Activated CD8-positive, alpha-beta T cell treated with anti-CD3 and anti-CD28 coated beads for 36 hours (primary cell): ENCODE results near the gene RFK. TPM values are rescaled to one million over a fixed set of nuclear protein-coding genes. Genes with fewer than 3 reads are reported as not detected.
A peak's percentile ranks its signal among the peaks of the same experiment; 100 is the strongest.

Source experiments
- ATAC-seq: fragments of 200-7000 bp; cut with Tn5 transposase; one replicate; pipeline ENCODE4 v1.10.0; 2021; ENCODE audit warnings: mild to moderate bottlenecking, moderate library complexity
- CTCF ChIA-PET: fragments of 350-600 bp; sonication (Branson Sonifier 250); formaldehyde crosslinking; loops from one replicate; lab custom pipeline; 2021; ENCODE audit warnings: antibody characterized with exemption; lab: Charles Lee
- POLR2A ChIA-PET: fragments of 350-600 bp; sonication (Branson Sonifier 250); formaldehyde crosslinking; loops from one replicate; lab custom pipeline; 2021; ENCODE audit warnings: antibody characterized with exemption; lab: Charles Lee
- DNase-seq: peaks from one replicate; pipeline ENCODE4 v3.0.0-alpha.2; 2020
- H3K27ac Mint-ChIP-seq: one replicate; pipeline ENCODE4 v1.8.0; 2021; ENCODE audit warnings: mild to moderate bottlenecking, mixed read lengths
- H3K27me3 Mint-ChIP-seq: one replicate; pipeline ENCODE4 v1.8.0; 2021; ENCODE audit warnings: mixed read lengths
- H3K36me3 Mint-ChIP-seq: one replicate; pipeline ENCODE4 v1.8.0; 2021; ENCODE audit warnings: low read depth, mixed read lengths
- H3K4me1 Mint-ChIP-seq: one replicate; pipeline ENCODE4 v1.8.0; 2021; ENCODE audit warnings: low read depth, mixed read lengths
- H3K4me3 Mint-ChIP-seq: one replicate; pipeline ENCODE4 v1.8.0; 2021; ENCODE audit warnings: mild to moderate bottlenecking, moderate library complexity, mixed read lengths
- H3K9me3 Mint-ChIP-seq: one replicate; pipeline ENCODE4 v1.8.0; 2021; ENCODE audit warnings: mixed read lengths
- intact Hi-C: fragments of 100-400 bp; cut with micrococcal nuclease; formaldehyde crosslinking; loops from one replicate; pipeline ENCODE4 v1.10.0; 2022
- total RNA-seq, 2 experiments: library from RNA; stranded (reverse); gene quantifications; one replicate each; pipeline ENCODE4 v1.2.3, GENCODE V29; 2021
- TF ChIP-seq, protein P1 (sequence below): fragments of 200-600 bp; IDR thresholded peaks from one replicate; pipeline ENCODE4 v1.8.0; 2022; ENCODE audit warnings: antibody characterized with exemption, mild to moderate bottlenecking

Gene RFK
- total RNA-seq, 2 experiments from 2014 or later = 6.4 to 9.3 TPM

GRCh38 chr9:76401580-76402354, 7.5 kb upstream of the RFK start:
- TF ChIP-seq, protein P1, sequence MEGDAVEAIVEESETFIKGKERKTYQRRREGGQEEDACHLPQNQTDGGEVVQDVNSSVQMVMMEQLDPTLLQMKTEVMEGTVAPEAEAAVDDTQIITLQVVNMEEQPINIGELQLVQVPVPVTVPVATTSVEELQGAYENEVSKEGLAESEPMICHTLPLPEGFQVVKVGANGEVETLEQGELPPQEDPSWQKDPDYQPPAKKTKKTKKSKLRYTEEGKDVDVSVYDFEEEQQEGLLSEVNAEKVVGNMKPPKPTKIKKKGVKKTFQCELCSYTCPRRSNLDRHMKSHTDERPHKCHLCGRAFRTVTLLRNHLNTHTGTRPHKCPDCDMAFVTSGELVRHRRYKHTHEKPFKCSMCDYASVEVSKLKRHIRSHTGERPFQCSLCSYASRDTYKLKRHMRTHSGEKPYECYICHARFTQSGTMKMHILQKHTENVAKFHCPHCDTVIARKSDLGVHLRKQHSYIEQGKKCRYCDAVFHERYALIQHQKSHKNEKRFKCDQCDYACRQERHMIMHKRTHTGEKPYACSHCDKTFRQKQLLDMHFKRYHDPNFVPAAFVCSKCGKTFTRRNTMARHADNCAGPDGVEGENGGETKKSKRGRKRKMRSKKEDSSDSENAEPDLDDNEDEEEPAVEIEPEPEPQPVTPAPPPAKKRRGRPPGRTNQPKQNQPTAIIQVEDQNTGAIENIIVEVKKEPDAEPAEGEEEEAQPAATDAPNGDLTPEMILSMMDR = no peak
- Mint-ChIP-seq H3K27ac (no peak overlapping the region), H3K9me3 (no peaks in the 10 kb centered on the region), H3K27me3 (no peaks in the 10 kb centered on the region), H3K4me3 (no peak overlapping the region), H3K4me1 (peaks cover 19% of the 10 kb centered on the region), H3K36me3 (no peaks in the 10 kb centered on the region)
- intact Hi-C loops = loop anchor here (2.0 to 5.0 kb wide), 2 partner anchors 37 to 56 kb away; partner anchors contain the start of gene GCNT1
- ATAC-seq (no peak), DNase-seq (no peak)
- POLR2A ChIA-PET = interaction anchor here (0.9 to 1.1 kb wide), 2 partner anchors 30 to 249 kb away, joined by 3 read pairs; no protein-coding TSS in a partner anchor
- CTCF ChIA-PET = interaction anchor here (0.7 to 2.9 kb wide), 6 partner anchors 9 to 303 kb away, joined by 3 to 11 read pairs (median 6); no protein-coding TSS in a partner anchor

GRCh38 chr9:76401176-76401575, 7.0 kb upstream of the RFK start:
- Mint-ChIP-seq H3K4me3 (no peak overlapping the region), H3K4me1 (peaks cover 19% of the 10 kb centered on the region), H3K27me3 (no peaks in the 10 kb centered on the region), H3K27ac (no peak overlapping the region), H3K9me3 (no peaks in the 10 kb centered on the region), H3K36me3 (no peaks in the 10 kb centered on the region)
- intact Hi-C loops = loop anchor here (5.0 kb wide), 1 partner anchor 56 kb away; the partner anchor contains the start of gene GCNT1
- TF ChIP-seq, protein P1 = no peak
- DNase-seq (no peak), ATAC-seq (no peak)
- ChIA-PET POLR2A (no interaction called here), CTCF (interaction anchor here (0.7 to 2.9 kb wide), 6 partner anchors 8 to 1603 kb away, joined by 3 to 11 read pairs (median 6); no protein-coding TSS in a partner anchor)

DNA sequence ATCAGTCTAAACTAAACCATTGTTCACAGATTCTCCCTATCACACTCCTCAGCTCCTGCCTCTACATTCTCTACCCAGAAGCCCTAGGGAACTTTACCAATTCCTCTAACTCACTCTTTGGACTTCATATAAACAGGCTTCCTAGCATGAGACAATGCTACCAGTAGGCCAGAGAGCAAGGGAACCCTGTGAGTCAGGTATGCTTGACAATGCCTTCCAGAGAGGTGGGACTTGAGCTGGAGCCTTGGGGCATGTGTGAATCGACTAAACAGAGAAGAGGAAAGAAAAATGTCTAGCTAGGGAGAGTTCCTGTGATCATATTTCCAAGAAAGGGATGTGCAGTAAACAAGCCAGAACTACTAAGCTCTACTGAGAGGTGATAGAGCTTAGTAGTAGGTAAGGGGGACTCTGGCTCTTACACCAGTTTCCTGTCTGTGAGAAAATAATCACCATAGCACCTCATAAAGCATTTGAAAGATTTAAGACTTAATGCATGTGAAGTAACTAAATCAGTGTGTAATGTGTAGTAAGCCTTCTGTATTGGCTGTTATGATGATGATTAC, 6.4 kb upstream of the RFK start:
- DNase-seq = no peak
- H3K9me3 Mint-ChIP-seq = no peaks in the 10 kb centered on the region
- H3K4me3 Mint-ChIP-seq = no peak overlapping the region
- ChIA-PET POLR2A (no interaction called here), CTCF (interaction anchor here (0.7 to 2.9 kb wide), 4 partner anchors 39 to 1603 kb away, joined by 3 to 11 read pairs (median 7); no protein-coding TSS in a partner anchor)
- H3K4me1 Mint-ChIP-seq = peaks cover 21% of the 10 kb centered on the region
- H3K36me3 Mint-ChIP-seq = no peaks in the 10 kb centered on the region
- TF ChIP-seq, protein P1 = no peak
- peak overlapping the region; percentile 43 for H3K27ac Mint-ChIP-seq
- H3K27me3 Mint-ChIP-seq = no peaks in the 10 kb centered on the region
- ATAC-seq = peak; percentile 56
- intact Hi-C loops = loop anchor here (5.0 kb wide), 1 partner anchor 57 kb away; the partner anchor contains the start of gene GCNT1

DNA sequence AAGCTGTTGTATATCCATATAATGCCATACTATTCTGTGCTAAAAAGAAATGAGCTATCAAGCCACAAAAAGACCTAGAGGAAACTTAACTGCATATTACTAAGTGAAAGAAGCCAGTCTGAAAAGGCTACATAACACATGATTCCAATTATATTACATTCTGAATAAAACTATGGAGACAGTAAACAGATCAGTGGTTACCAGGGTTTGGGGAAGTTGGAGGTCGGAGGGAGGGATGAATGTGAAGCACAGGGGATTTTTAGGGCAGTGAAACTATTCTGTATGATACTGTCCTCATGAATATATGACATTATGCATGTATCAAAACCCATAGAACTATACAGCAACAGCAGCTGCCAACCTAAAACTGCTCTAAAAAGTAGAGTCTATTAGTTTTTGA, 5.6 kb upstream of the RFK start:
- ChIA-PET CTCF (interaction anchor here (2.0 to 2.9 kb wide), 2 partner anchors 47 to 259 kb away, joined by 6 to 8 read pairs; no protein-coding TSS in a partner anchor), POLR2A (no interaction called here)
- Mint-ChIP-seq H3K4me1 (peaks cover 25% of the 10 kb centered on the region), H3K9me3 (no peaks in the 10 kb centered on the region), H3K27ac (no peak overlapping the region), H3K36me3 (no peaks in the 10 kb centered on the region), H3K27me3 (no peaks in the 10 kb centered on the region), H3K4me3 (no peak overlapping the region)
- TF ChIP-seq, protein P1 = no peak
- intact Hi-C loops = loop anchor here (5.0 kb wide), 1 partner anchor 57 kb away; the partner anchor contains the start of gene GCNT1
- no peak for DNase-seq
- no peak for ATAC-seq
